Muscle of back (tissue), 13 donors: ENCODE data around the gene NOL12. TPM values are rescaled to one million over a fixed set of nuclear protein-coding genes. Genes with fewer than 3 reads are reported as not detected.
"Not testable (repeated sequence)": the region's sequence is repeated elsewhere in the genome, so short reads cannot be mapped to it uniquely, and the experiment has no call there.

Experiments
- DNase-seq, 3 donors: peaks; one replicate each; pipeline versions ENCODE4 v3.0.0 to v3.0.0-alpha.2; 2013
- long read RNA-seq, 9 donors: transcript quantifications; one replicate each; lab custom pipeline, GENCODE V29; 2026
- polyA plus RNA-seq, 10 donors: library from polyadenylated mRNA; unstranded; fragments of 120-200 nt; gene quantifications; one replicate each; pipeline ENCODE4 v1.2.1, GENCODE V29; 2013; ENCODE audit not compliant: insufficient read length in 10 of 10

The NOL12 gene, protein sequence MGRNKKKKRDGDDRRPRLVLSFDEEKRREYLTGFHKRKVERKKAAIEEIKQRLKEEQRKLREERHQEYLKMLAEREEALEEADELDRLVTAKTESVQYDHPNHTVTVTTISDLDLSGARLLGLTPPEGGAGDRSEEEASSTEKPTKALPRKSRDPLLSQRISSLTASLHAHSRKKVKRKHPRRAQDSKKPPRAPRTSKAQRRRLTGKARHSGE
- 10 to 100 TPM; 12.4 to 22.4 (median 13.9) TPM for polyA plus RNA-seq
- long read RNA-seq, donor 1, transcript NOL12-202 (7 exons, 945 nt): major isoform, 7 of 8 reads
- long read RNA-seq, donor 1, partial matches to known transcripts: 0 of 8 reads
- long read RNA-seq, donor 1, other reads (novel, unspliced or antisense): 0 of 8 reads
- long read RNA-seq, donor 2, transcript NOL12-202 (7 exons, 945 nt): major isoform, 8 of 10 reads
- long read RNA-seq, donor 2, partial matches to known transcripts: 0 of 10 reads
- long read RNA-seq, donor 2, other reads (novel, unspliced or antisense): 0 of 10 reads
- long read RNA-seq, donor 3: 0 reads
- long read RNA-seq, donor 4, transcript NOL12-202 (7 exons, 945 nt): major isoform, 6 of 8 reads
- long read RNA-seq, donor 4, partial matches to known transcripts: 0 of 8 reads
- long read RNA-seq, donor 4, other reads (novel, unspliced or antisense): 0 of 8 reads
- long read RNA-seq, donor 5, transcript NOL12-202 (7 exons, 945 nt): major isoform, 10 of 13 reads
- long read RNA-seq, donor 5, partial matches to known transcripts: 0 of 13 reads
- long read RNA-seq, donor 5, other reads (novel, unspliced or antisense): 0 of 13 reads
- long read RNA-seq, donor 6, transcript NOL12-202 (7 exons, 945 nt): major isoform, 10 of 16 reads
- long read RNA-seq, donor 6, partial matches to known transcripts: 5 of 16 reads
- long read RNA-seq, donor 6, other reads (novel, unspliced or antisense): 0 of 16 reads
- long read RNA-seq, donor 7, transcript NOL12-202 (7 exons, 945 nt): major isoform, 7 of 13 reads
- long read RNA-seq, donor 7, partial matches to known transcripts: 5 of 13 reads
- long read RNA-seq, donor 7, other reads (novel, unspliced or antisense): 0 of 13 reads
- long read RNA-seq, donor 8, transcript NOL12-202 (7 exons, 945 nt): major isoform, 9 of 10 reads
- long read RNA-seq, donor 8, partial matches to known transcripts: 0 of 10 reads
- long read RNA-seq, donor 8, other reads (novel, unspliced or antisense): 0 of 10 reads
- long read RNA-seq, donor 9, partial matches to known transcripts: 0 of 2 reads
- long read RNA-seq, donor 9, other reads (novel, unspliced or antisense): 0 of 2 reads

GRCh38 chr22:37686002-37686982 is at the start of gene NOL12:
Gene NOL12 (plus strand): TSS chr22:37686343. CDS start chr22:37686393, 50 bp downstream.
- DNase-seq: peak; percentile 87 to 97 (median 91)

GRCh38 chr22:37636949-37637273 is 49.2 kb upstream of the NOL12 start:
- DNase-seq: no peak

- peak in 1 of 3 donors; percentile 36 for DNase-seq
Observed at GRCh38 chr22:37638391-37639069, 47.6 kb upstream of the NOL12 start.

- peak in 2 of 3 donors; percentile 59 to 84 for DNase-seq
Observed at GRCh38 chr22:37639070-37639760, 46.9 kb upstream of the NOL12 start, which contains the start of gene SH3BP1. Gene SH3BP1 (plus strand): TSS chr22:37639669. CDS start chr22:37639788, 119 bp downstream.

DNA sequence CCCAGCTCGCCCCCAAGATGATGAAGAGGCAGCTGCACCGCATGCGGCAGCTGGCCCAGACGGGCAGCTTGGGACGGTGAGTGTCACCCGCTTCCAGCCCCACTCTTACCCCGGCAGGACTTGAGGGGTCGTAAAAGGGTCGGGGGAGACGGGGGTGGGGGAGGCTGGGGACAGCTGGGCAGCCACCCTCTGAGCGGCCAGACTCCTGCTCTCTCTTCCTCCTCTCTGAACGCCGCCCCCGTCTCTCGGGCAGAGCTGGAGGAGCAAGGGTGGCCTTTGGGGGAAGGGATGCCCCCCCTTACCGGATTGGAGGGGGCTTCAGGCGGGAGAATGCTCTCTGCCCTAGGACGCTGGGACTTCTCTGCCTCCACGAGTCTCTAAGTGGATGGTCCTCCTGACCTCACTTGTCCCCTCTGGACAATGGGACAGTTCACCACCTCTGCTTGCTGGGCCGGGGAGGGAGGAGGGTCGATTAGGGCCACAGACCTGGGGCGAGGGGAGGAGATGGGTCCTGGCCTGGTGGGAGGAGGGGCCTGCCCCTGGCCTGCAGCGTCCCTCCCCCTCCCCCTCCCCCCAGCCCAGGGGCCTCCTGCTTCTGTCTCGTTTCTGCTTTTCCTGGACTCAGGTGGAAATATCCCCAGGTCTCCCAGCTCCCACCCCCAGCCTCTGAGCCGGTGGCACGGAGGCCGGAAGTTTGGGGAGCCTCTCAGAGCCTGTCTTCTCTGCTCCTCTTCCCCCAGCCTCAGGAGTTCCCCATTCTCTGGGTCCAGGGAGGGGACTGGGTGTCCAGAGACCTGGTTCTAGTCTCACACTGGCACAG is 46.2 kb upstream of the NOL12 start:
- DNase-seq: peak in 1 of 3 donors; percentile 39

GRCh38 chr22:37640591-37641560 is 45.3 kb upstream of the NOL12 start:
- DNase-seq: no peak

- DNase-seq: no peak
Observed at GRCh38 chr22:37641561-37641949, 44.6 kb upstream of the NOL12 start.

DNA sequence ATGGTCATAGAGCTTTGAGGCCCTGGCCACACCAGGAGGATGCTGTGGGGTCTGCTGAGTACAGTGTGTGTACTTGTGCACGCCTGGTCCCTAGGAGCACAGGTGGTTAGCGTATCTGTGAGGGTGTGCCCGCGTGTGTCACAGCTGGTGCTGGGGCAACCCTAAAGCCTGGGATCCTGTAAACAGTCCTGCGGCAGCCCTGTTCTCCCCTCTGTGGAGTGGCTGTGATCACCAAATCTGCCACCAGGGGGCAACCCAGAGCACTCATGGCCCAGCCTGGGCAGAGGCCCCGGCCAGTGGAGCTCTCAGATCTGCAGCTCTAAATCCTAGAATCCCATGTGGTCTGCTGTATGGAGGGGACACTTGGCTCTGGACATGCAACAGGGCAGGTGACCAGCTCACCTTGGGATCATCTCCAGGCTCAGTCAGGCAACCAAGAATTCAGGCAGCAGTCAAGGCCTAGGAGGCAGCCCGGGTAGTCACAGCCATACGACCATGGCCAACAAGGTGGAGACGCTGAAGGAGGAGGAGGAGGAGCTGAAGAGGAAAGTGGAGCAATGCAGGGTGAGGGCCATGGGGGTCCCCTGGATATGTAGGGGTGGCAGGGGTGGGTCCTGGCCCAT is 42.8 kb upstream of the NOL12 start:
- peak; percentile 61 to 91 (median 82) for DNase-seq

- DNase-seq: no peak
Observed at GRCh38 chr22:37647317-37647716, 38.8 kb upstream of the NOL12 start.

GRCh38 chr22:37647928-37648327 is 38.2 kb upstream of the NOL12 start:
- DNase-seq: peak in 1 of 3 donors; percentile 63

- no peak for DNase-seq
Observed at GRCh38 chr22:37650463-37651136, 35.5 kb upstream of the NOL12 start.

DNA sequence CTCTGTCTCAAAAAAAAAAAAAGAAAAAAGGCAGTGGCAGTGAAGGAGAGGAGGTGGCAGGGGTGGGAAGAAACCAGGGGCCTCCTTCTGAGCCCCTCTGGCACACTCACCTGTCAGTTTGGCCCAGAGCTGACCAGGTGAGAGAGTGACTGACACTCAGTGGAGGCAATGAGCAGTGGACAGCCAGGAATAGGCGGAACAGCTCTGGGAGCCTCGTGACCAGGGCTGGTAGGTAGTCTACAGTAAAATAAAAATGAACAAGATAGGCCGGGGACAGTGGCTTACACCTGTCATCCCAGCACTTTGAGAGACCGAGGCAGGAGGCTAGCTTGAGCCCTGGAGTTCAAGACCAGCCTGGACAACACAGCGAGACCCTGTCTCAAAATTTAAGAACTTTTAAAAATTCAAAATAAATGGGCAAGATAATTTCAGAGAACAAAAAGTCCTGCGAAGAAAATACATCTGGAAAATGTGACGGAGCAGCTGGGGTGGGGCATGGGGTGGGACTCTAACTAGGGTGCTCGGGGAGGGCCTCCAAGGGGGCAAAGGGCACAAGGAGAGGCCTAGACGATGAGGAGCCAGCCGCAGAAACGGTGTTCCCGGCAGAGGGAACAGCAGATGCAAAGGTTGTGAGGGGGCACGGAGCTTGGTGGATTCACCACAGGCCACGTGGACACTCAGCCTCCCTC is 31.4 kb upstream of the NOL12 start:
- DNase-seq: no peak

GRCh38 chr22:37655252-37655563 is 30.9 kb upstream of the NOL12 start:
- no peak for DNase-seq

- not testable (repeated sequence) for DNase-seq
Observed at GRCh38 chr22:37656583-37656982, 29.6 kb upstream of the NOL12 start.

GRCh38 chr22:37657590-37658132 is 28.5 kb upstream of the NOL12 start:
- DNase-seq: no peak
